ENCODE results near the gene PGLYRP4. TPM values are rescaled to one million over a fixed set of nuclear protein-coding genes. Genes with fewer than 3 reads are reported as not detected.
"Not testable (repeated sequence)": the region's sequence is repeated elsewhere in the genome, so short reads cannot be mapped to it uniquely, and the experiment has no call there.

Gene PGLYRP4
- polyA plus RNA-seq, 1 donor: 0.31 TPM

GRCh38 chr1:153356392-153357075, 7.9 kb upstream of the PGLYRP4 start:
- Histone ChIP-seq H3K27ac (ENCODE audit: low read length) (no peak overlapping the region), H3K27me3 (ENCODE audit: control insufficient read depth, insufficient read depth, low read length) (no peaks in the 10 kb centered on the region), H3K4me3 (ENCODE audit: low read length) (no peak overlapping the region), H3K36me3 (ENCODE audit: control insufficient read depth, insufficient read depth, low read length) (no peaks in the 10 kb centered on the region), H3K9me3 (ENCODE audit: control insufficient read depth, low read depth, low read length) (peaks cover 3% of the 10 kb centered on the region), H3K4me1 (ENCODE audit: control insufficient read depth, insufficient read depth, low read length) (peaks cover 29% of the 10 kb centered on the region)
- no CpG with 5 or more reads among the region's 8 CpGs for WGBS (ENCODE audit: insufficient coverage, low lambda C conversion rate)
- no peak for DNase-seq

GRCh38 chr1:153355445-153356071, 6.9 kb upstream of the PGLYRP4 start:
- no peaks in the 10 kb centered on the region for H3K36me3 ChIP-seq (ENCODE audit: control insufficient read depth, insufficient read depth, low read length)
- H3K27me3 ChIP-seq (ENCODE audit: control insufficient read depth, insufficient read depth, low read length): peaks cover 3% of the 10 kb centered on the region
- peaks cover 23% of the 10 kb centered on the region for H3K4me1 ChIP-seq (ENCODE audit: control insufficient read depth, insufficient read depth, low read length)
- 80% methylated on average over 1 of the region's 10 CpGs for WGBS (ENCODE audit: insufficient coverage, low lambda C conversion rate)
- no peak overlapping the region for H3K4me3 ChIP-seq (ENCODE audit: low read length)
- peaks cover 3% of the 10 kb centered on the region for H3K9me3 ChIP-seq (ENCODE audit: control insufficient read depth, low read depth, low read length)
- no peak overlapping the region for H3K27ac ChIP-seq (ENCODE audit: low read length)
- DNase-seq: peak; percentile 51 to 58

DNA sequence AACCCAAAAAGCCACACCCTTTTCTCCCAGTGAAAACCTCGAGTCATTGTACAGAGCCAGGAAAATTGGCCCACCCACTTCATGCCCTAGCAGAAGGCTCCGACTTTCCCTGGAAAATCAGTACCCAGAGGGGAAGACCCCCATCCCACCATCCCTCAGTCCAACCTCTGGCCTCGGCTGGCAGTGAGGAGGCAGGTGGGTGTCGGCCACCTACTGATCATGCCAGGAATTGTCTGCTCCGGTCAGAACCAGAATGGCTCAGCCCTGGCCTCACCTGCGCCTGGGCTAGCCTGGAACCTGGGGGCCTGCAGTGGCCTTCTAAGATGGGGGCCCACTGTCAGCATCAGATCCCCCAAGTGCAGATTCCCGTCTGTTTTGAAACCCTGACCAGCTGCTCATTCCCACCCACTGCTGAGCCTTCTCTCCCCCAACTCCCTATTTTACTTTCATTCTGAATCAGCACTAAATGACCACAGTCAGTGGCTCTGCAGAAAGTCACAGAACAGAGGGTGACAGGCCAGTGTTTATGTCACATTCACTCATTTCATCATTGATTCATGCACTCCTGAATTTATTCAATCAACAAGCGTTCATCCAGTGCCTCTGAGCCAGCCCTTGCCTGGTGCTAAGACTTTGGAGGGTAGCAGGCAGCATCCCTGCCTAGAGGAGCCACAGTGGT, 6.0 kb upstream of the PGLYRP4 start:
- Histone ChIP-seq H3K4me3 (ENCODE audit: low read length) (no peak overlapping the region), H3K4me1 (ENCODE audit: control insufficient read depth, insufficient read depth, low read length) (peaks cover 14% of the 10 kb centered on the region), H3K9me3 (ENCODE audit: control insufficient read depth, low read depth, low read length) (peaks cover 3% of the 10 kb centered on the region), H3K27me3 (ENCODE audit: control insufficient read depth, insufficient read depth, low read length) (peaks cover 5% of the 10 kb centered on the region), H3K27ac (ENCODE audit: low read length) (no peak overlapping the region), H3K36me3 (ENCODE audit: control insufficient read depth, insufficient read depth, low read length) (no peaks in the 10 kb centered on the region)
- no peak for DNase-seq
- no CpG with 5 or more reads among the region's 8 CpGs for WGBS (ENCODE audit: insufficient coverage, low lambda C conversion rate)

GRCh38 chr1:153353226-153353947, 4.7 kb upstream of the PGLYRP4 start:
- no peaks in the 10 kb centered on the region for H3K36me3 ChIP-seq (ENCODE audit: control insufficient read depth, insufficient read depth, low read length)
- H3K27me3 ChIP-seq (ENCODE audit: control insufficient read depth, insufficient read depth, low read length): peaks cover 5% of the 10 kb centered on the region
- H3K27ac ChIP-seq (ENCODE audit: low read length): no peak overlapping the region
- H3K9me3 ChIP-seq (ENCODE audit: control insufficient read depth, low read depth, low read length): peaks cover 3% of the 10 kb centered on the region
- no peak for DNase-seq
- WGBS (ENCODE audit: insufficient coverage, low lambda C conversion rate): 80% methylated on average over 1 of the region's 7 CpGs
- H3K4me3 ChIP-seq (ENCODE audit: low read length): no peak overlapping the region
- peaks cover 20% of the 10 kb centered on the region for H3K4me1 ChIP-seq (ENCODE audit: control insufficient read depth, insufficient read depth, low read length)

GRCh38 chr1:153352523-153352922, 3.9 kb upstream of the PGLYRP4 start:
- Histone ChIP-seq H3K4me1 (ENCODE audit: control insufficient read depth, insufficient read depth, low read length) (peaks cover 20% of the 10 kb centered on the region), H3K4me3 (ENCODE audit: low read length) (no peak overlapping the region), H3K36me3 (ENCODE audit: control insufficient read depth, insufficient read depth, low read length) (no peaks in the 10 kb centered on the region), H3K27ac (ENCODE audit: low read length) (no peak overlapping the region), H3K27me3 (ENCODE audit: control insufficient read depth, insufficient read depth, low read length) (peaks cover 5% of the 10 kb centered on the region), H3K9me3 (ENCODE audit: control insufficient read depth, low read depth, low read length) (peaks cover 3% of the 10 kb centered on the region)
- peak; percentile 53 to 56 for DNase-seq
- WGBS (ENCODE audit: insufficient coverage, low lambda C conversion rate): 0% methylated on average over 2 of the region's 4 CpGs

DNA sequence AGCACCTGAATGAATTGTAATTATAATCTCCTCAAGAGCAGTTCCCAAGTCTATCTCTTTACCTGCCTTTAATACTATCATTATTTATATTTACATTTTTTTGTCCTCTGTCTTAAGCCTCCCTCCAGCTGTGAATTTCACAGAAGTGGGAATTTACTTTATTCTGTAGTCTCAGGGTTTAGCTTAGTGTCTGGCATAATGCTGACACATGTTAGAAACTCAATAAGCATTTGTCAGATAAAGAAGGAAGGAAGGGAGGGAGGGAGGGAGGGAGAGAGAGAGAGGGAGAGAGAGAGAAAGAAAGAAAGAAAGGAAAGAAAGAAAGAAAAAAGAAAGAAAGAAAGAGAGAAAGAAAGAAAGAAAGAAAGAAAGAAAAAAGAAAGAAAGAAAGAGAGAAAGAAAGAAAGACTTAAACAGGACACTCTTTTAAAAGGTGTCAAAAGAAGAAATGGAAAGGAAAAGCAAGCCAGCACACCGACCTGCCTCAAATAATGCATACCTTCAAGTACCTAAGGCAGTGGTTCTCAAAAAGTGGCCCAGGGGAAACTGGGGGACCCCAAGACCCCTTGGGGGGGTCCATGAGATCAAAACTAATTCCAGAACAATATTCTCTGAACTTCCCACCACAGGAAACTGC, 1.8 kb upstream of the PGLYRP4 start:
- no CpG with 5 or more reads among the region's 1 CpG for WGBS (ENCODE audit: insufficient coverage, low lambda C conversion rate)
- peaks cover 5% of the 10 kb centered on the region for H3K27me3 ChIP-seq (ENCODE audit: control insufficient read depth, insufficient read depth, low read length)
- H3K4me3 ChIP-seq (ENCODE audit: low read length): no peak overlapping the region
- no peak for DNase-seq
- peaks cover 13% of the 10 kb centered on the region for H3K4me1 ChIP-seq (ENCODE audit: control insufficient read depth, insufficient read depth, low read length)
- no peak overlapping the region for H3K27ac ChIP-seq (ENCODE audit: low read length)
- peaks cover under 1% of the 10 kb centered on the region for H3K9me3 ChIP-seq (ENCODE audit: control insufficient read depth, low read depth, low read length)
- no peaks in the 10 kb centered on the region for H3K36me3 ChIP-seq (ENCODE audit: control insufficient read depth, insufficient read depth, low read length)

- no peak for DNase-seq
- Histone ChIP-seq H3K36me3 (ENCODE audit: control insufficient read depth, insufficient read depth, low read length) (no peaks in the 10 kb centered on the region), H3K4me1 (ENCODE audit: control insufficient read depth, insufficient read depth, low read length) (peaks cover 17% of the 10 kb centered on the region), H3K4me3 (ENCODE audit: low read length) (no peak overlapping the region), H3K27ac (ENCODE audit: low read length) (no peak overlapping the region), H3K27me3 (ENCODE audit: control insufficient read depth, insufficient read depth, low read length) (peaks cover 5% of the 10 kb centered on the region), H3K9me3 (ENCODE audit: control insufficient read depth, low read depth, low read length) (no peaks in the 10 kb centered on the region)
- WGBS (ENCODE audit: insufficient coverage, low lambda C conversion rate): no CpG with 5 or more reads among the region's 17 CpGs
Measured at GRCh38 chr1:153349363-153350320, 1.0 kb upstream of the PGLYRP4 start.

DNA sequence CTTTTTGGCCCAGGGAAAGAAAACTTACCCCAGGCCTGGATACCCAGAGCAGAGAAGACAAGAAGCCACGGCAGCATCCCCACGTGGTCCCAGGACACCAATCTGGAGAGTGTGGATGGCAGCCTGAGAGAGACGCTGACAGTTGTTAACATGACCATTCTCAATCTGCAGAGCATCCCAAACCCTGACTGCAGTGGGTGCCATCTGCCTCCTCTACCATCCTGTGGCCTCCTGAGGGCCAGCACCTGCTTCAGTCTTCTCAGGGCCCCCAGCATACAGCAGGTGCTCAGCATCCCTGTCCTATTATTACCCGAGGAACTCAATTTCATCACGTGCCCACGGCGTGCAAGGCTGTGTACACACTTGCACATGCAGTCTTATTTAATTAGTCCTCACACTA, 785 bp downstream of the PGLYRP4 start:
- no peak for DNase-seq
- Histone ChIP-seq H3K36me3 (ENCODE audit: control insufficient read depth, insufficient read depth, low read length) (no peaks in the 10 kb centered on the region), H3K4me1 (ENCODE audit: control insufficient read depth, insufficient read depth, low read length) (peaks cover 34% of the 10 kb centered on the region), H3K9me3 (ENCODE audit: control insufficient read depth, low read depth, low read length) (no peaks in the 10 kb centered on the region), H3K4me3 (ENCODE audit: low read length) (no peak overlapping the region), H3K27ac (ENCODE audit: low read length) (peak overlapping the region; percentile 39), H3K27me3 (ENCODE audit: control insufficient read depth, insufficient read depth, low read length) (peaks cover 5% of the 10 kb centered on the region)
- no CpG with 5 or more reads among the region's 7 CpGs for WGBS (ENCODE audit: insufficient coverage, low lambda C conversion rate)

DNA sequence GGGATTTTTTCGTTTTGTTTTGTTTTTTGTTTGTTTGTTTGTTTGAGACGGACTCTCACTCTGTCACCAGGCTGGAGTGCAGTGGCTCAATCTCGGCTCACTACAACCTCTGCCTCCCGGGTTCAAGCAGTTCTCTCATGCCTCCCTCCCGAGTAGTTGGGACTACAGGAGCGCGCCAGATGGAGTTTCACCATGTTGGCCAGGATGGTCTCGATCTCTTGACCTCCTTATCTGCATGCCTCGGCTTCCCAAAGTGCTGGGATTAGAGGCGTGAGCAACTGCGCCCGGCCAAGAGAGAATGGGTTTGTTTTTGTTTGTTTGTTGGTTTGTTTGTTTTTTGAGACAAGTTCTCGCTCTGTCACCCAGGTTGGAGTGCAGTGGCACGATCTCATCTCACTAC, 1.6 kb downstream of the PGLYRP4 start:
- H3K27me3 ChIP-seq (ENCODE audit: control insufficient read depth, insufficient read depth, low read length); H3K9me3 ChIP-seq (ENCODE audit: control insufficient read depth, low read depth, low read length); DNase-seq; H3K36me3 ChIP-seq (ENCODE audit: control insufficient read depth, insufficient read depth, low read length); H3K27ac ChIP-seq (ENCODE audit: low read length); H3K4me3 ChIP-seq (ENCODE audit: low read length): not testable (repeated sequence)
- H3K4me1 ChIP-seq (ENCODE audit: control insufficient read depth, insufficient read depth, low read length): peaks cover 36% of the 10 kb centered on the region
- 80% methylated on average over 1 of the region's 14 CpGs for WGBS (ENCODE audit: insufficient coverage, low lambda C conversion rate)

Data from large intestine (tissue), 3 donors.